Activated CD8-positive, alpha-beta memory T cell treated with anti-CD3 and anti-CD28 coated beads, Interleukin-2, amount 50 U/mL, for 1 hour (primary cell): Measurements from ENCODE around the gene USP33.
A peak's percentile ranks its signal among the peaks of the same experiment; 100 is the strongest.
"Not testable (repeated sequence)": the region's sequence is repeated elsewhere in the genome, so short reads cannot be mapped to it uniquely, and the experiment has no call there.

Source experiments
- DNase-seq: peaks from one replicate; pipeline ENCODE4 v3.0.0-alpha.2; 2020; ENCODE audit errors: extremely low read depth

Gene USP33

DNA sequence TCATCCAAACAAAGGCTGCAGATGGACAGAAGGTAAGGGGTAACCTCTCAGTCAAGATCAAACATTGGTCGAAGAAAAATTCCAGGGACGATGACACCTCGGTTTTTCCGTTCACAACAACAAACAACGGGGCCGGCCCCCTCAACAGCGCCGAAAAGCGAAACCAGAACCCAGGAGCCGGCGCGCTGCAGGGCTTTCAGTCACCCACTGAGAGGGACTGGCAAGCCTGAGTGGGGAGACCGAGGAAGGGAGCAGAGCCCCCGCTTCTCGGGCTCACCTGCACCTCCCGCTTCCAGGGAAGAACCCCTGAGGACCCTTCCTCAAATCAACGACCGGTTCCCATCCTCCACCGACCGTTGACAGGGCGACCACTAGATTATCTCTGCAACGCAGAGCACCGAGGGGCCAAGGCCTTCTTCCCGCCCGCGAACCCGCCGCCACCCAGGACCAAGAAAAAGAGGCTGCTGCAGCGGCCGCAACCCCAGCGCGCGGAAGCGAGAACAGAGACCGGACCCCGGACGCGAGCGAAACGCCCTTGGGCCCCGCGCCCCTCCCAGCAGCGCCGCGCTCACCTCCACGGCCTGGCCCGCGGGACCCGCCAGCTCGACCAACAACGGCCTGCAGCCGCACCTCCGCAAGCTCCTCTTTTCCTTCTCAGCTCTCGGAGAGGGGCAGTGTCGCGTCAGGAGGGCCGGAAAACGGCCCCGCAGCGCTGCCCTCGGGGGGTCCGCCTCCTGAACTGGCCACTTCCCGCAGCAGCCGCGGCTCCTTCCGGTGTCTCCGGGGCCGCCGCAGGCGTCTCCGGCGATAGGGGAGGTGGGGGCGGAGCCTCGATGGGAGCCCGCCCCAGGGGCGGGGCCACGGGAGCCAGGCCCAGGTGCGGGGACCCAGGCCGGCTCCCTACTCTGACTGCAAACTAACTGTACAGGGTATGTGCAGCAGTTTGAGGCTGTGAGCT, at the start of gene USP33:
Gene USP33, minus strand, starts transcription at position 782 of the 958 bp plus-strand sequence. CDS start 18,155 bp downstream, outside the sequence.
- peak; percentile 49 for DNase-seq

DNA sequence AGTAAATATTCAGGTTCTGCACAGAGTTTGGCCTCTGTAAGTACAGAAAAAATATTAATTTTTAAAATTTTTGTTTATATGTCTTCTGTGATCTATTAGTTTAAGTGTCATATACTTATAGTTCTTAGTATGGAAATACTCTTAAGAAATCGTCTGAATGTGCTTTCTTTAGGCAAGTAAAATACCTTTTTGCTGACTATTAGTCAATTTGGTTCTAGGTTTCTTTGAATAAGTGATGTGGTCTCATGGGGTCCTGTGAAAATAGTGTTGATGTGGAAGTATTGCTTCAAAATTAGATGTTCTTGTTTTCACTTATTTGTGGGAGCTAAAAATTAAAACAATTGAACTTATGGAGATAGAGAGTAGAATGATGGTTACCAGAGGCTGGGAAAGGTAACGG, 43.7 kb upstream of the USP33 start:
- DNase-seq, result no peak

DNA sequence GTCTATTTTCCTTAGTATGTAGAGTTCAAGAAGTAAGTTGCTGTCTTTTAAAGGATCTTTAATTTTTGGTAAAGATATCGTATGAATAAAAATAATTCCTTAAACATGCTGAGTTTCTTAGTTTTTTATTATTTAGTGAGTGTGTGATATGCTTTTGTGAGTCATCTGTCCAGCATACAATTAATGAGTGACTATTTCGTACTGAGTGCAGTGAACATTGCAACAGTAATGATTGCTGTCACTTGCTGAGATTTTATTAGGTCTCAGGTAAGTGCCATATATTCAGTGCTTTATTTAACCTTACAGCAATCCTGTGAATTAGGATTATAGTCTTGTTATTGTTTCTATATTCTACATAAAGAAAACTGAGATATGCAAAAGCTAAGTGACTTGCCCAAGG, 42.4 kb upstream of the USP33 start:
- DNase-seq, result no peak

DNA sequence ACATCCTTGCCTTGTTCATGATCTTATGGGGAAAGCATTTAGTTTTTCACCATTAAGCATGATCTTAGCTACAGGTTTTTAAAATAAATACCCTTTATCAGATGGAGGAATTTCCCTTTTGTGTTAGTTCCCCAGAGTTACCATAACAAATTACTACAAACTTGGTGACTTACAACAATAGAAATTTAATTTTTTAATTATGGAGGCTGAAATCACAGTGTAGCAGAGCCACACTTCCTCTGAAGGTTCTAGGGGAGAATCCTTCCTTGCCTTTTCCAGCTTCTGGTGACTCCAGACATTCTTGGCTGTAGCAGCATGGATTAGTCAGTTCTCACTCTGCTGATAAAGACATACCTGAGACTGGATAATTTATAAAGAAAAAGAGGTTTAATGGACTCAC, 38.3 kb upstream of the USP33 start:
- no peak for DNase-seq

DNA sequence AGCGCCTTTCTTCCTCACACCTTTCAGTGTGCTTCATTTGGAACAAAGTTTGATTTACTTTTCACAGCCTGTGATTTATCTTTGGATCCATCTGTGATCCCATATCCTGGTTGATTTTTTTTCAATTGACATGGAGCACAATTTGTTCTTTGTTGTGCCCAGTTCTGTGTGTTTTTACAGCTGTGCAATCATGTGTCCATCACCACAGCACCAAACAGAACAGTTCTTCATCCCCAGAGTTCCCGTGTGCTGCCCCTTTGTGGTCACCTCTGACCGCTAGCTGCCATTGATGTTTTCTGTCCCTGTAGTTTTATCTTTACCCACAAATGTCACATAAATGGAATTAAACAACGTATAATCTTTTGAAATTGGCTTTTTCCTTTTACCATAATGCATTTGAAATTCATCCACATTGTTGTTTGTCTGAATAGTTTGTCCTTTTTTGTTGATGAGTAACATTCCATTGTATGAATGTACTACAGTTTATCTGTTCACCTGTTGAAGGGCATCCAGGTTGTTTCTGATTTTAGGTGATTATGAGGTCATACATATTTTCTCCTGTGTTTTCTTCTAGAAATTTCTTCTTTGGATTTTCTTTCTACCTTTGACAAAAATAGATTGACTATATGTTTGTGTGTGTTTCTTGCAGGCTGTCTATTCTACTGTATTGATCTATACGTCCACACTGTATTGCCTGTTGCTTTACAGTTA, 37.2 kb upstream of the USP33 start:
- no peak for DNase-seq

DNA sequence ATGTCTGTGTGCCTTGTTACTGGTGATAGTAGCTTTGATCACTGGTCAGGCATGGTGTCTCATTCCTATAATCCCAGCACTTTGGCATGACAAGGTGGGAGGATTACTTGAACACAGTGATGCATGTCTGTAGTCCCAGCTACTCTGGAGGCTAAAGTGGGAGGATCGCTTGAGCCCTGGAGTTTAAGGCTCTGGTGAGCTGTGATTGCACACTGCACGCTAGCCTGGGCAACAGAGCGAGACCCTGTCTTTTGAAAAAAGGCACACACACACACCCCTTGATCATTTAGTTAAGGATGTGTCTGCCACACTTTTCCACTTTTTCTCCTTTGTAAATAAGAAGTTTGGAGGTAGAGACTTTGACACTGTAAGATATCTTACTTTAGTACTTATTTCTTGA, 34.9 kb upstream of the USP33 start:
- no peak for DNase-seq

DNA sequence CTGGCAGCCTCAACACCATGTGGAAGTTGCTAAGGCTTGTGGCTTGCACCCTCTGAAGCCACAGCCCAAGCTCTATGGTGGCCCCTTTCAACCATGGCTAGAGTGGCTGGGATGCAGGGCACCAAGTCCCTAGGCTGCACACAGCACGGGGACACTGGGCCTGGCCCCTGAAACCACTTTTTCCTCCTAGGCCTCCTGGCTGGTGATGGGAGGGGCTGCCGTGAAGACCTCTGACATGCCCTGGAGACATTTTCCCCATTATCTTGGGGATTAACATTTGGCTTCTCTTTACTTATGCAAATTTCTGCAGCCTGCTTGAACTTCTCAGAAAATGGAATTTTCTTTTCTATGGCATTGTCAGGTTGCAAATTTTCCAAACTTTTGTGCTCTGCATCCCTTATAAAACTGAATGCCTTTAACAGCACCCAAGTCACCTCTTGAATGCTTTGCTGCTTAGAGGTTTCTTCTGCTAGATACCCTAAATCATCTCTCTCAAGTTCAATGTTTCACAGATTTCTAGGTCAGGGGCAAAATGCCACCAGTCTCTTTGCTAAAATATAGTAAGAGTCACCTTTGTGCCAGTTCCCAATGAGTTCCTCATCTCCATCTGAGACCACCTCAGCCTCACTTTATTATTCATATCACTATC, 26.6 kb upstream of the USP33 start:
- DNase-seq, result not testable (repeated sequence)

DNA sequence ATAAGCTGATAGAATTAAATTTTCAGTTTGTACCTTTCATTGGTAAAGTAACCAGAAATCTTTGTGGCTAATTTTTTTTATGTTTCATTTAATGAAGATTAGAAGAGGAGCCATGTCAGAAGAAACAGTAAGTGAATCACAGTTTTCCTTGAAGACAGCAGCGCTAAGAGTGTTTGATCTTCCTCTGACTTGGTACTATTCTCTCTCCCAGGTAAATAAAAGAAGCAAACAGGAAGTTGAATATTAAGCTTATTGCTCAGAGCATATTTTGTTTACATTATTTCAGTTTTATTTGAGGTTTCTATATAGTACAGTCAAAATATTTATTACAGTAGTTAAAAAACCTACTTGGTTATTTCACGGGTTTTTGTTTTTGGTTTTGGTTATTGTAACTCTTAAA, 23.5 kb upstream of the USP33 start:
- no peak for DNase-seq

DNA sequence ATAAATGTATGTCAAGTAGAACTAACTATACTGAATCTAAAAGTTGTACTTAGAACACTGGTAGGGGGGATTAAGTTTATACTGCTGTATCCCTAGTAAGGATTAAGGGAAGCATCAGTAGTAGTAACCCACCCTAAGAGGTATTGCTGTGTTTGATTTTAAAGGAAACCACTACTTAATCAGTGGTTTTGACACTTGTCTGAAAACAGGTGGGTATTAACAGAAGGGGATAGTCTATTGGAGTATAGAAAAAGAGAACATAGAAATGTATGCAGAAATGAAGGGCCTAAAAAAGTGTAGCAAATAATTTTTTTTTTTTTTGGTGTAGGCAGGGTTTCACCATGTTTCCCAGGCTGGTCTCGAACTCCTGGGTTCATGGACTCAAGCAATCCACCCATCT, 22.0 kb upstream of the USP33 start:
- no peak for DNase-seq

DNA sequence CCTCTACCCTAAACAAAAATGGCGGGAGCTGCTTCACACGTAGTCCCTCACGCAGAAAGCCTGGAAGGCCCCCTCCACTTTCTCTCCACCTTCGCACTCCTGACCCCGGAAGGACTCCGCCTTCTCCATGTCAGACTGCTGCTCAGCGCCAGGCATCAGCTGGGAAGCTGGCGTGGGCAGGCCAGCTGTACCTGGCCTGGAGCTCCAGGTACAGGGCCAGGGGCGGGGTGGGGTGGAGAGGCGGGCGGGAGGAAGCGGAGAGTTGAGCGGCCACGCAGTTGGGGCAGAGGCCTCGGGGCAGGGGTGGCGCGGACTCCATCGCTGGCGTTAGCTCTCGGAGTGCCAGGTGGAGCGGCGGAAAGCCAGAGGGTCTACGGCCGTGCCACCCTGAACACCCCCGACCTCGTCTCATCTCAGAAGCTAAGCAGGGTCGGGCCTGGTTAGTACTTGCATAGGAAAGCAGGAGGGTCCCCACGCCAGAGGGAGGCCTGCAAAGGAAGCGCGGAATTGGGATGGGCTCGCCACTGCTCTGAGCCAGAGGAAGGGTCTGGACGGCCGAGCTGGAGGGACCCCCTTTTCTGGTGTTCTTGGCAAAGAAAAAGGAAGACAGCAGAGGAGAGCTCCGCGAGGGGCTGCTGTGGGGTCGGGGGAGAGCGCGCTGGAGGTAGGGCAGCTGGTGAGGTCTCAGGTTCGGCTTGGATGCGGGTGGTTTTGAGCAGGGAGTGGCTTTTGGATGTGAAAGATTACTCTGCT, 20.1 kb upstream of the USP33 start, which contains the start of gene MIGA1:
Gene MIGA1, plus strand, starts transcription at position 121 of the 753 bp plus-strand sequence. CDS start 3,604 bp downstream, outside the sequence.
- peak; percentile 82 for DNase-seq

DNA sequence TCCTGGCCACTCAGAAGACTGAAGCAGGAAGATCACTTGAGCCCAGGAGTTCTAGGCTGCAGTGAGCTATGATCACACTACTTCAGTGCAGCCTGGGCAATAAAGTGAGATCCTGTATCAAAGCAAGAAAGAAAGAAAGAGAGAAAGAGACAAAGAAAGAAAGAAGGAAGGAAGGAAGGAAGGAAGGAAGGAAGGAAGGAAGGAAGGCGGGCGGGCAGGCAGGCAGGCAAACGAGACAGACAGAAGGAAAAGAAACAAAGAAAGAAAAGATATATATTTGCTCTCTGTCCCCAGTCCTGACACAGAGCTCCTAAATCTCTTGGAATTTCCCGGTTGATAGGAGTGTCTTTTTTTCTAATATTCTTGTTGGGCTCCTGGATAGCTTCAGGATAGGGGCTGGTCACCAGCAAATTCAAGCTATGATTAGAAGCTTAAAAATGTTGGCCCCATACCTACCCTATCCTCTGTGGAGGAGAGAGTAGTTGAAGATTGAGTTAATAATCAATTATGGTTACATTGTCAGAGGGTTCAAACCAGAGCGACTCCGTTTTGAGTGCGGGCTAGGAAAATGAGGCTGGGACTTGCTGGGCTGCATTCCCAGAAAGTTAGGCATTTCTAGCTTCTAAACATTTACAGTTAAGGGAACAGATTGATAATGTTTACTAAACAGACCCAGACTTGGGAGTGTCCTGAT, 16.5 kb upstream of the USP33 start:
- no peak for DNase-seq

DNA sequence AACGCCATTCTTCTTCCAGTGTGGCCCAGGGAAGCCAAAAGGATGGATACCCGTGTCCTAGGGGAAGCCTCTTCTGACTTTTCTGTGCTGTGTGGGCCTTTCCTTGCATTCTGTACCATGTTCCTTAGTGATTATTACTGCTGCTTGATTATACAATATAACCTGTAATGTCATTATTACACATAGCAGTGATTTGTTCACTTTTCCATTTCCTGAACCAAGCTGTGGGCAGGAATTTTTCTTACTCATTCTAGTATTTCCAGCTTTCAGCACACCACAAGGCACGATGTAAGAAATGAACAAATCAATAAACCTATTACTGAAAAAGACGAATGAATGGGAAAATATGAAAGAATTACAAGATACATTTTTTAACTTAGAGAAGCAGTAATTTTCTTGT, 8.4 kb upstream of the USP33 start:
- no peak for DNase-seq

DNA sequence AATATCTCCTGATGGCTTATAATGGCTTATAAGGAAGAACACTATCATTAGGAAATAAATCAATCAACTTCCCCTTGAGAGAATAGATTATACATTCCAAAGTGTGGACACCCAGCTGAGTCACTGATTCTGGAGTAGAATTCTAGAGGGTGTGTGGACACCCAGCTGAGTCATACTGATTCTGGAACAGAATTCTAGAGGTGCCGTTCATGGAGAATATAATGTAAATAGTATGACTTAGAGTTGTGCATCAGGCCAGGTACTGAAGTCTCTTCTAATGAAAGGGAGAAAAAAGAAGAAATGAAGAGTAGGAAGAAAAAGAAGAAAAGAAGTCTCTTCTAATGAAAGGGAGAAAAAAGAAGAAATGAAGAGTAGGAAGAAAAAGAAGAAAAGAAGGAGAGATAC, 2.4 kb upstream of the USP33 start:
- DNase-seq, result no peak

DNA sequence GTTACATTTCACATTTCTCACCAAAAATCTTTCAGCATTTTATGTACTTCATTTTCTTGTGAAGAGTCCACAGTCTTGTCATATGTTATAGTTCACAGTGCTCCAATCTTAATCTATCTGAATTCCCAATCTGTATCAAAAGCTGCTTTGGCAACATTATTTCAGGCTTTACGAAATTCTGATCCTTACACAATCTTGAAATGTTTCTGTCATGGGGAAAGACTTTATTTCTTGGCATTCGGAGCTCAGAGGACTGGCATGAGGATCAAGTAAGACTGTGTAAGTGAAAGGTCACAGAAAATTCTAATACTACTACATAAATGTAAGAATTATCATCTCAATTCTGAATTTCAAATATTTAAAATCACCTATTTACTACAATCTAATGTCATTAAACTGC, 2.0 kb downstream of the USP33 start:
- DNase-seq, result no peak

DNA sequence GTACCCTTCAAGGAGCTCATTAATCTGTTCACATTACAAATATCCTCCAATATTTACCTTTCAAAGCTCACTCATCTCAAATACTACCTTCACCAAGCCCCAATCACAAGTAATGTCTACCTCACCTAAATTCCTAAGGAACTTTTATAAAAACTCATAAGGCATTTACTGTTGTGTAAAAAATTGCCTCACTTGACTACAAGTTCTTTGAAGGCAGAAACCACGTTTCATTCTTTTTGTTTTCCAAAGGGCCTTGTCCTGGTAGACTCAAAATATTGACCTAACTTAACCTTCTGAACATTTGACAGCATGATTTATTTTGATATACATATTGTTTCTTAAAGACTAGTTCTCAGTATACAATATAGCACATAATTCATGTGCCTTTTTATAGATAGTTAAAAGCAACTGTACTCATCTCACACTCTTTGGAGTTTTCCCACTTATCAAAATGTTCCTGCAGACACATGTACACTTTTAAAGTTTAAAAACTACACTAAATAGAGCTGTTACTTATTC, 2.5 kb downstream of the USP33 start:
- no peak for DNase-seq

DNA sequence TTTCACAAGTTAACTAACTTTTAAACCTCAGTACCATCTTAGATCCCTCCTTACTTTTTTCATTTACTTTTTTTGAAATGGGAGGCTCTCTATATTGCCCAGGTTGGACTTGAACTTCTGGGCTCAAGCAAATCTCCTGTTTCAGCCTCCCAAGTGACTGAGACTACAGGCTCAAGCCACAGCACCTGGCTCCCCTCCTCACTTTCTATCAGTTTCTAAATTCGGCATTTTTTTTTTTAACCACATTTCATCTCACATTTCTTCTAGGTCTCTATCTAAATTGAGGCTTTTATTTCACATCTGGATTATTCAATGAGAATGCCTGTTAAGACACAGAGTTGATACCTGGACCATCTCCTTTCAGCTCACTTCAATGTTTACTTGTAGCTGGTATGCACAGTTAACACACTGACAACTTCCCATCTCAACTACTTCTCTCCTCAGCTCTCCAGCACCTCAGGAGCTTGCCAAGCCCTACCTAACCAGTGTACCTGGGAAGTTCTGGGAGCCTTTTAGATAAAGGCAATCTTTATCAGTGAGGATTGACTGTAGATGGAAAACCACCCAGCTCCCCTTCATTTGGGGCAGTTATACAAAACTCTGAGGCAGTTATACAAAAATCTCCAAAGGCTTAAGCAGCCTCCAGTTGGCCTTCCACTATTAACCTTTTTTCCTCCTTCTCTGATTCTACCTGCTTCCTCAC, 3.4 kb downstream of the USP33 start:
- DNase-seq, result no peak

DNA sequence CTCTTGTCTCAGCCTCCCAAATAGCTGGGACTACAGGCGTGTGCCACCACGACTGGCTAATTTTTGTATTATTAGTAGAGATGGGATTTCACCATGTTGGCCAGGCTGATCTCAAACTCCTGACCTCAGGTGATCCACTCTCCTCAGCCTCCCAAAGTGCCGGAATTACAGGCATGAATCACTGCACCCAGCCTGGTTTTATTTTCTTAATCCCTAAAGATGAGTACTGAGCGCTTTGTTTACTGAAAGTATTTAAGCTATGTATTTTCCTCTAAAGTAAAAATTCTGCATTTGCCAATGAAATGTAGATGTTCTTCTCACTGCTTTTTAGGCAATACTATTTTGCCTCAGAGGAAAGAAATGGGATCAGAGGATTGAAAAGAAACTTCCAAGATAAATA, 10.2 kb downstream of the USP33 start:
- DNase-seq, result not testable (repeated sequence)

DNA sequence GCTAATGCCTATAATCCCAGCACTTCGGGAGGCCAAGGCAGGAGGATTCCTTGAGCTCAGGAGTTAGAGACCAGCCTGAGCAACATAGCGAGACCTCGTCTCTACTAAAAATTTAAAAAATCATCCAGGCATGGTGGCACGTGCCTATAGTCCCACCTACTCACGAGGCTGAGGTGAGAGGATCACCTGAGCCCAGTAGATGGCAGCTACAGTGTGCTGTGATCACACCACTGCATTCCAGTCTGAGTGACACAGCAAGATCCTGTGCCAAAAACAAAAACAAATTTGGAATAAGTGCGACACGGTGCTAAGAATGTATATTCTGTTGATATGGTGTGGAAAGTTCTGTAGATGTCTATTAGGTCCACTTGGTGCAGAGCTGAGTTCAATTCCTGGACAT, 15.1 kb downstream of the USP33 start:
- no peak for DNase-seq

DNA sequence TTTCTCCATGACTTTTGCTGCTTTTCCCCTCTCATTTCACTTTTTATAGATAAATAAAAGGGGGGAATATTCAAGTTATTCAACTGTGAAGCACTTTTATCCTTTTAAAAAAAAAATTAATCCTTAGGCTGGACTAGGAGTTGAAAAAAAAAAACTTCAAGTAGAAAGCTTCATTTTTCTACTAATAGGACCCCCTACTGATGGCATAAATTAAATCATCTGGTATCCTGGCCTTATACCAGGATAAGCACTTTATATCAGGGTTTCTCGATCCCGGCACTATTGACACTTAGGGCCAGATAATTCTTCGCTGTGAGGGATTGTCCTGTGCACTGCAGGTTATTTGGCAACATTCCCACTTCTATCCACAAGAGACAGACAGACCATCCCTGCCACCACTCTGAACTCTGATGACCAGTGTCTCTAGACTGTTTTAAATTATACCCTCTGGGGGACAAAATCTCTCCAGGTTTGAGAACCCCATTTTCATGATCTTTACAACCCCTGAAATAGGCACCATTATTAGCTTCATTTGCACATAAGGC, 17.6 kb downstream of the USP33 start:
- DNase-seq, result no peak

DNA sequence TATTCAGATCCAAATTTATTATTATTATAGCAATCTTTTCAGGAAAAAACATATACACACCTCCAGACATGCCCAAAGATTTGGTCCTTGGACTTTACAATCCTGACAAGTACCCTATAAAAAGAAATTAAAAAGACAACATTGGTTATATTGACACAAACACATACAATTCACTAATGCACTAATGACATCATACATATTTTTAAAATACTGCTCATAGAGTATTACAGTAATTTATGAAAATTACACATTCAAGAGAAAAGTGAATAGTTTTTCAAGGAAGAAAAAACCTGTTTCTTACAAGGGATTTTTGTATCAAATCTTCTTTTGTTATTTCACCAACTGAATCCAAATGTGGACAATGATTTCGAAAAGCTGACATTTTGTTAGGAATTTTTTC, 18.3 kb downstream of the USP33 start:
- DNase-seq, result no peak
